ENCODE results near the gene SOBP. TPM values are rescaled to one million over a fixed set of nuclear protein-coding genes. Genes with fewer than 3 reads are reported as not detected.

Gene SOBP
- total RNA-seq, 2 experiments from 2014 or later: 0.23 to 0.49 TPM

GRCh38 chr6:107647439-107647948 is 157.6 kb downstream of the SOBP start:
- H3K27me3 Mint-ChIP-seq: peaks cover 1% of the 10 kb centered on the region
- no peak overlapping the region for H3K27ac Mint-ChIP-seq
- ChIA-PET CTCF (interaction anchor here (0.8 kb wide), 1 partner anchor 53 kb away, joined by 3 read pairs; no protein-coding TSS in a partner anchor), POLR2A (no interaction called here)
- ATAC-seq (no peak), DNase-seq (no peak)
- intact Hi-C loops (cut with DNase I, micrococcal nuclease): no loop called here
- H3K4me1 Mint-ChIP-seq: no peaks in the 10 kb centered on the region
- no peak overlapping the region for H3K4me3 Mint-ChIP-seq
- no peaks in the 10 kb centered on the region for H3K36me3 Mint-ChIP-seq (ENCODE audit: low read depth)
- no peaks in the 10 kb centered on the region for H3K9me3 Mint-ChIP-seq (ENCODE audit: low read depth)

DNA sequence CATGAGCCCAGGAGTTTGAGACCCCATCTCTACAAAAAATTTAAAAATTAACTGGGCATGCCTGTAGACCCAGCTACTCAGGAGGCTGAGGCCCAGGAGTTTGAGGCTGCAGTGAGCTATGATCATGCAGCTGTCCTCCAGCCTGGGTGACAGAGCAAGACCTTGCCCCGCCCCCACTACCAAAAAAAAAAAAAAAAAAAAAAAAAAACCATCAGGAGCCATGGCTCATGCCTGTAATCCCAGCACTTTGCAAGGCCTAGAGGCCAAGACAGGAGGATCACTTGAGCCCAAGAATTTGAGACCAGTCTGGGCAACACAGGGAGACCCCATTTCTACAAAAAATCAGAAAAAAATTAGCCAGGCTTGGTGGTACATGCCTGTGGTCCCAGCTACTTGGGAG is 159.1 kb downstream of the SOBP start:
- Mint-ChIP-seq H3K4me3 (no peak overlapping the region), H3K27ac (no peak overlapping the region), H3K27me3 (no peaks in the 10 kb centered on the region), H3K36me3 (ENCODE audit: low read depth) (no peaks in the 10 kb centered on the region), H3K4me1 (no peaks in the 10 kb centered on the region), H3K9me3 (ENCODE audit: low read depth) (no peaks in the 10 kb centered on the region)
- ChIA-PET CTCF (no interaction called here), POLR2A (no interaction called here)
- intact Hi-C loops (cut with DNase I, micrococcal nuclease): no loop called here
- no peak for ATAC-seq
- no peak for DNase-seq

GRCh38 chr6:107652526-107653182 is 162.7 kb downstream of the SOBP start:
- H3K4me1 Mint-ChIP-seq: peaks cover 11% of the 10 kb centered on the region
- H3K36me3 Mint-ChIP-seq (ENCODE audit: low read depth): no peaks in the 10 kb centered on the region
- H3K9me3 Mint-ChIP-seq (ENCODE audit: low read depth): no peaks in the 10 kb centered on the region
- POLR2A ChIA-PET: no interaction called here
- H3K27me3 Mint-ChIP-seq: no peaks in the 10 kb centered on the region
- no peak overlapping the region for H3K4me3 Mint-ChIP-seq
- H3K27ac Mint-ChIP-seq: no peak overlapping the region
- DNase-seq (no peak), ATAC-seq (no peak)
- CTCF ChIA-PET: interaction anchor here (0.7 to 1.6 kb wide), 4 partner anchors 14 to 395 kb away, joined by 3 to 4 read pairs (median 3); no protein-coding TSS in a partner anchor
- intact Hi-C loops (cut with DNase I, micrococcal nuclease): loop anchor here in 1 of 2 experiments (10.0 kb wide), 1 partner anchor 338 kb away; no protein-coding TSS in a partner anchor

- H3K4me3 Mint-ChIP-seq: no peak overlapping the region
- POLR2A ChIA-PET: no interaction called here
Observed at GRCh38 chr6:107653183-107653580, 163.3 kb downstream of the SOBP start.

DNA sequence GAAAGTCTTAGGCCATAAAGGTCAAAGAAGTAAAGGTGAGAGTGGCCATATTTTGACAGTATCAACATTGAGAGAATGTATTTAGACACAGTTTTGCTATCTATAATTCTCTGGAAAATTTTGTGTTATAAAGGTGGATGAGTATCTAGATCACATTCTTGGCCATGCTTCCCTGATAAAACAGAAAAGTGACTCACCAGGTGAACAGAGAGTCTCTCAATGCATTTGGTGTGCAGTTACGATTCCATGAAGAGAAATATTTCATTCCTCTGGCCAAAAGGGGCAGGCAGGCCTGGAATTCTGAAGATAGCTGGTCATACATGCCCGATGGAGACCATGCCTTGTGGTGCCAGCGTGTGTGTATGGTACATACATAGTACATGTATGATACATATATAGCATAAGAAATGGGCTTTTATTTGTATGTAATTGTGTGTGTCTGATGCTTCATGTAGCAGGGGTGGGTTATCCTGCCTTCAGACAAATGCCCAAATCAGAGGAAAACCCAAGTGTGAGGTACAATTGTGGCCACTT is 164.0 kb downstream of the SOBP start:
- peaks cover 24% of the 10 kb centered on the region for H3K4me1 Mint-ChIP-seq
- intact Hi-C loops (cut with DNase I, micrococcal nuclease): loop anchor here in 1 of 2 experiments (10.0 kb wide), 1 partner anchor 339 kb away; no protein-coding TSS in a partner anchor
- POLR2A ChIA-PET: no interaction called here
- DNase-seq: no peak
- no peak overlapping the region for H3K4me3 Mint-ChIP-seq
- CTCF ChIA-PET: interaction anchor here (1.0 kb wide), 1 partner anchor 183 kb away, joined by 3 read pairs; no protein-coding TSS in a partner anchor
- no peaks in the 10 kb centered on the region for H3K9me3 Mint-ChIP-seq (ENCODE audit: low read depth)
- H3K27ac Mint-ChIP-seq: no peak overlapping the region
- H3K36me3 Mint-ChIP-seq (ENCODE audit: low read depth): no peaks in the 10 kb centered on the region
- H3K27me3 Mint-ChIP-seq: no peaks in the 10 kb centered on the region
- no peak for ATAC-seq

More at GRCh38 chr6:107653183-107653580, 163.3 kb downstream of the SOBP start:
- H3K36me3 Mint-ChIP-seq (ENCODE audit: low read depth): no peaks in the 10 kb centered on the region
- no peaks in the 10 kb centered on the region for H3K9me3 Mint-ChIP-seq (ENCODE audit: low read depth)
- no peaks in the 10 kb centered on the region for H3K27me3 Mint-ChIP-seq
- H3K27ac Mint-ChIP-seq: no peak overlapping the region
- intact Hi-C loops (cut with DNase I, micrococcal nuclease): loop anchor here in 1 of 2 experiments (10.0 kb wide), 1 partner anchor 338 kb away; no protein-coding TSS in a partner anchor
- CTCF ChIA-PET: interaction anchor here (0.7 to 1.0 kb wide), 3 partner anchors 183 to 394 kb away, joined by 3 to 4 read pairs (median 3); no protein-coding TSS in a partner anchor
- ATAC-seq (no peak), DNase-seq (no peak)
- H3K4me1 Mint-ChIP-seq: peaks cover 16% of the 10 kb centered on the region

GRCh38 chr6:107654764-107655163 is 164.8 kb downstream of the SOBP start:
- POLR2A ChIA-PET: no interaction called here
- DNase-seq (no peak), ATAC-seq (no peak)
- no peaks in the 10 kb centered on the region for H3K36me3 Mint-ChIP-seq (ENCODE audit: low read depth)
- peaks cover 27% of the 10 kb centered on the region for H3K4me1 Mint-ChIP-seq
- no peaks in the 10 kb centered on the region for H3K27me3 Mint-ChIP-seq
- intact Hi-C loops (cut with DNase I, micrococcal nuclease): loop anchor here (5.0 to 10.0 kb wide), 4 partner anchors 167 to 537 kb away; partner anchors contain the start of gene BEND3 (in 1 of the 2)
- CTCF ChIA-PET: no interaction called here
- no peak overlapping the region for H3K4me3 Mint-ChIP-seq
- H3K27ac Mint-ChIP-seq: no peak overlapping the region
- H3K9me3 Mint-ChIP-seq (ENCODE audit: low read depth): no peaks in the 10 kb centered on the region

DNA sequence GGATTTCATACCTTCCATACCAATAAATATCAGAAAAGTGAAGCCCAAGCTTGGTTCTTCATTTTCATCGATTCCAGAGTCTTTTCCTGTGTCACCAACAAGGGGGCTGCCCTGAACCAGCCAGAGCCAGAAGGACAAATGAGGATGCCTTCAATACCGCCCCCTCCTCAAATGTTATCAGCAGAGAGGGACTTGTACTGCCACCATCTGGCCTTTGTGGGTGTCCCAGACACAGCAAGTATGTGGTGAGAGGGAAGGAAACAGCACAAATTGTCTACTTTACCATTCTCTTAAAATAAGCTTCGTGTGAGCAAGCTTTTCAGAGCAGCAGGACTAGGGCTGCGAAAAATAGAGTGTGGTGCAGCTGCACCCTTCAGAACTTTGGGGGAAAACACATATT is 165.3 kb downstream of the SOBP start:
- ATAC-seq (no peak), DNase-seq (peak; percentile 24)
- H3K36me3 Mint-ChIP-seq (ENCODE audit: low read depth): no peaks in the 10 kb centered on the region
- H3K27me3 Mint-ChIP-seq: no peaks in the 10 kb centered on the region
- H3K4me1 Mint-ChIP-seq: peaks cover 27% of the 10 kb centered on the region
- CTCF ChIA-PET: no interaction called here
- H3K9me3 Mint-ChIP-seq (ENCODE audit: low read depth): no peaks in the 10 kb centered on the region
- POLR2A ChIA-PET: interaction anchor here (0.6 kb wide), 1 partner anchor 196 kb away, joined by 5 read pairs; the partner anchor contains the start of gene PDSS2
- intact Hi-C loops (cut with DNase I, micrococcal nuclease): loop anchor here (5.0 to 10.0 kb wide), 4 partner anchors 168 to 538 kb away; partner anchors contain the start of gene BEND3 (in 1 of the 2)
- H3K4me3 Mint-ChIP-seq: no peak overlapping the region
- no peak overlapping the region for H3K27ac Mint-ChIP-seq

DNA sequence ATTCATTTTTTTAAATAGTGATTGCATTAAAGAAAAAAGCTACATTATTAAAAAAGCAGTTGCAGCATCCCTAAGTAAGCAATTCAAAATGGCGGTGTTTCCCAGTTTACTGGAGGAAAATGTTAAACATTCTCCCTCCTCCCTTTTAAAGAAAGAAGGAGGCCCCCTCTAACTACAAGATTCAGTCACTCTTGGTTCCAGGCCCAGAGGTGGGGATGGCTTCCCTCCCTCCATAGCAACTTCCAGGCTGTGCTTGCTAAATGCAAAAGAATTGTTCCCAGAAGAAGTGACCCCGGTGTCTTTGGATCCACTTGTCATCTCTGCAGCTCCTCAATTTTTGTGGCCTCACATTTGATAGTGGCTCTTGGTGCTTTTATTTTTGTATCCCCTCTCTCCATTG is 165.9 kb downstream of the SOBP start:
- no peak overlapping the region for H3K27ac Mint-ChIP-seq
- ATAC-seq (no peak), DNase-seq (no peak)
- peaks cover 27% of the 10 kb centered on the region for H3K4me1 Mint-ChIP-seq
- CTCF ChIA-PET: interaction anchor here (0.8 to 1.3 kb wide), 3 partner anchors 12 to 192 kb away, joined by 3 to 4 read pairs (median 3); no protein-coding TSS in a partner anchor
- H3K27me3 Mint-ChIP-seq: no peaks in the 10 kb centered on the region
- no peak overlapping the region for H3K4me3 Mint-ChIP-seq
- no peaks in the 10 kb centered on the region for H3K9me3 Mint-ChIP-seq (ENCODE audit: low read depth)
- intact Hi-C loops (cut with DNase I, micrococcal nuclease): loop anchor here (5.0 to 10.0 kb wide), 4 partner anchors 169 to 539 kb away; partner anchors contain the start of gene BEND3 (in 1 of the 2)
- POLR2A ChIA-PET: interaction anchor here (0.6 kb wide), 1 partner anchor 196 kb away, joined by 5 read pairs; the partner anchor contains the start of gene PDSS2
- no peaks in the 10 kb centered on the region for H3K36me3 Mint-ChIP-seq (ENCODE audit: low read depth)

DNA sequence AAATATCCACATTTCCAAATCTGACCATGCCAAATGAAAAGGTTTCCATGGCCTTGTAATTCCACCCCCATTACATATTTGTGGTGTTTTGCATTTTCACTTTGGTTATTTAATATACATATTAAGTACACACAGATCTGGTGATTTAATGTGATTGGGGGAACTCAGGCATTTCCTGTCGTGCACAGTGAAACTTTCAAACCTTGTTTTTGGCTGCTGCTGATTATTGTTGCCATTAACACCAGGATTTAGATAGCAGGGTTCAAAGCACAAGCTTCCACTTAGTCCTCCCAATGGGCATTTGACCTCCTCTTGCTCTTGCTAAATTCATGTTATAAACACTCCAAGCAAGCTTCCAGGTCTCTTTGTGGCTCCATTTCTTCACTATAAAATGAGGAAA is 166.5 kb downstream of the SOBP start:
- no peak for ATAC-seq

DNA sequence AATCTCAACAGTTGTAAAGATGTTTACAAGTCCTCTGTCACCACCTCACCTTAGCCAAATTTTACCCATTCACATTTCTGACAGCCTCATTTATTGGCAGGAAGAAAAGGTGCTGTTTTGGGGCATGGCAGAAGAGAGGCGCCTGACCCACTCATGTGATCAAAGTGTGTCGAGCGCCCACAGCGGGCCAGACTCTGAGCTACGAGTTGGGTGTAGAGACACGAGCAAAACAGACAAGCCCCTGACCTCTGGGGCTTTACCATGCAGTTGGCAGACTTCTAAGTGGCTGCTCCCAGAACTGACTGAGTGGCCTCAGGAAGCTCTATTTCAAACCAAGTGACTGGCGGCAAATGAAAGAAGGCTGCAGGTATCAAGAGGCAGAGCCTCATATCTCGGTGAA is 167.0 kb downstream of the SOBP start:
- intact Hi-C loops (cut with DNase I, micrococcal nuclease): loop anchor here (5.0 to 10.0 kb wide), 4 partner anchors 170 to 540 kb away; partner anchors contain the start of gene BEND3 (in 1 of the 2)
- H3K27ac Mint-ChIP-seq: no peak overlapping the region
- no peak for ATAC-seq
- H3K9me3 Mint-ChIP-seq (ENCODE audit: low read depth): no peaks in the 10 kb centered on the region
- ChIA-PET CTCF (interaction anchor here (1.0 to 1.3 kb wide), 2 partner anchors 191 to 196 kb away, joined by 3 to 4 read pairs; no protein-coding TSS in a partner anchor), POLR2A (no interaction called here)
- no peak overlapping the region for H3K4me3 Mint-ChIP-seq
- H3K36me3 Mint-ChIP-seq (ENCODE audit: low read depth): no peaks in the 10 kb centered on the region
- no peaks in the 10 kb centered on the region for H3K27me3 Mint-ChIP-seq
- no peak for DNase-seq
- H3K4me1 Mint-ChIP-seq: peaks cover 27% of the 10 kb centered on the region

More for the DNA sequence above, 166.5 kb downstream of the SOBP start:
- no peak for DNase-seq
- Mint-ChIP-seq H3K36me3 (ENCODE audit: low read depth) (no peaks in the 10 kb centered on the region), H3K27ac (no peak overlapping the region), H3K9me3 (ENCODE audit: low read depth) (no peaks in the 10 kb centered on the region), H3K27me3 (no peaks in the 10 kb centered on the region), H3K4me1 (peaks cover 27% of the 10 kb centered on the region), H3K4me3 (no peak overlapping the region)
- POLR2A ChIA-PET: no interaction called here
- CTCF ChIA-PET: interaction anchor here (0.8 to 1.3 kb wide), 3 partner anchors 11 to 191 kb away, joined by 3 to 4 read pairs (median 3); no protein-coding TSS in a partner anchor
- intact Hi-C loops (cut with DNase I, micrococcal nuclease): loop anchor here (5.0 to 10.0 kb wide), 4 partner anchors 169 to 539 kb away; partner anchors contain the start of gene BEND3 (in 1 of the 2)

- Mint-ChIP-seq H3K27me3 (no peaks in the 10 kb centered on the region), H3K4me1 (peaks cover 27% of the 10 kb centered on the region), H3K36me3 (ENCODE audit: low read depth) (no peaks in the 10 kb centered on the region), H3K9me3 (ENCODE audit: low read depth) (no peaks in the 10 kb centered on the region), H3K4me3 (peak overlapping the region; percentile 8), H3K27ac (no peak overlapping the region)
- DNase-seq (no peak), ATAC-seq (no peak)
- ChIA-PET POLR2A (no interaction called here), CTCF (interaction anchor here (0.7 to 1.3 kb wide), 4 partner anchors 17 to 511 kb away, joined by 3 to 6 read pairs (median 4); no protein-coding TSS in a partner anchor)
- intact Hi-C loops (cut with DNase I, micrococcal nuclease): loop anchor here (5.0 to 10.0 kb wide), 4 partner anchors 170 to 540 kb away; partner anchors contain the start of gene BEND3 (in 1 of the 2)
Observed at GRCh38 chr6:107657373-107657754, 167.4 kb downstream of the SOBP start.
